HG03108 (cell line): ENCODE measurements around the gene SIGLEC1.

Experiments
- ATAC-seq: cut with Tn5 transposase; IDR thresholded peaks from one replicate; pipeline ENCODE4 v1.9.1; 2021; ENCODE audit warnings: moderate library complexity; ENCODE audit not compliant: unreplicated experiment

The SIGLEC1 gene

DNA sequence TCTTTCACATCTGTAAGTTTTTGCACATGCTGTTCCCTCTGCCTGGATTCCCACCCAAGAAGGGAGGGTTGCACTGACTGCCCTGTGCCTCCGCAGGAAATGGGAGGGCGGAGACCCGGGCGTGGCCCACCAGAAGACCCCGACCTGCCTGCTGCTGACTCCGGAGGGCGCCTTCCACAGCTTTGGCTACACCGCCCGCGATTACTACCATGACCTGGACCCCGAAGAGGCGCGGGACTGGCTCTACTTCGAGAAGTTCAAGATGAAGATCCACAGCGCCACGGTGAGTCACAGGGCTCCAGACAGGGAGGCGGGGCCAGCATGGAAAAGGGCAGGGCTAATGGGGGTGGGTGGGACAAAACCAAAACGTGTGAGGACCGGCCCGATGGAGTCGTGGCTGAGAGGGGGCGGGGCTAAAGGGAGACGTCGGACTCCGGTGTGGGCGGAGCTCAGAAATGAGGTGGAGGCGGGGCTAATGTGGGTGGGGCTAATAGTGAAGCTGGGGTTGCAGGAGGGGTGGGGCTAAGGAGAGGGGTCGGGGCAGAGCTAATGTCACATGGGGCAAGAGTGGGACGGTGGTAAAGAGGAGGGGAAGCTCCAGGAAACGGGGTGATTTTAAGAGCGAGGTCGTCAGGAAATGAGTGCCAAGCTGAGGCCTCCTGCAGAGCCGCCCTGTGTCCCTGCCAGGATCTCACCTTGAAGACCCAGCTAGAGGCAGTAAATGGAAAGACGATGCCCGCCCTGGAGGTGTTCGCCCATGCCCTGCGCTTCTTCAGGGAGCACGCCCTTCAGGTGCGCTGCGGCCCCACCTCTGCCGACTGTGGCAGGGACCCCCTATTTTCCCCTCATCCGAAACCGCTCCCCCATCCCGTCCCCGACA, 32.6 kb upstream of the SIGLEC1 start:
- no peak for ATAC-seq

DNA sequence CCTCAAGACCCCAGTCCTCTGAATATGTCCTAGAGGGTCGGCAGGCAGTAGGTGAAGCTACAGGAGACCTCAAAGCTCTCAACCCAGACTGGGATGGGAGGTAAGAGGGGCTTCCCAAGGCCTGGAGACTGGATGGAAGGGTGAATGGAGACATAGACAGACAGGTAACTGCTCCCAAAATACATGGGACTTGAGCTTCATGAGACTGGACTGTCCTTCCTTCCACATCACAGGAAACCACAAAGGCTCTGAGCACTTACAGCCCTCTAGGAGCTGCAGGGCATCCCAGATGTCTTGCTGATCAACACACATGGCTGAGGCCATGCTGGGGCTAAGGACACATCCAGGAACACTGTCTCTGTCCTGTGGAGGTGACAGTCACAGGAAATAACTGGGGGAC, 31.6 kb upstream of the SIGLEC1 start:
- no peak for ATAC-seq

DNA sequence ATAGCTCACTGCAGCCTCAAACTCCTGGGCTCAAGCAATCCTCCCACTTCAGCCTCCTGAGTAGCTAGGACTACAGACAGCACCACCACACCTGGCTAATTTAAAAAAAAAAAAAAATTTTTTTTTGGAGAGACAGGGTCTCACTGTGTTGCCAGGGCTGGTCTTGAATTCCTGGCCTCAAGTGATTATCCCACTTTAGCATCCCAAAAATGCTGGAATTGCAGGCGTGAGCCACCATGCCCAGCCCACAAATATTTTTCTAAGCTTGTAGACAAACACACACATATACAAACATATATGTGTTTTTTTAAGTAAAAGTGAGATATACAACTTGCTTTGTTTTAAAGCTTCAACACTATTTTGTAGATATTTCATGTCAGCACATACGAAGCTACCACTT, 30.9 kb upstream of the SIGLEC1 start:
- no peak for ATAC-seq

DNA sequence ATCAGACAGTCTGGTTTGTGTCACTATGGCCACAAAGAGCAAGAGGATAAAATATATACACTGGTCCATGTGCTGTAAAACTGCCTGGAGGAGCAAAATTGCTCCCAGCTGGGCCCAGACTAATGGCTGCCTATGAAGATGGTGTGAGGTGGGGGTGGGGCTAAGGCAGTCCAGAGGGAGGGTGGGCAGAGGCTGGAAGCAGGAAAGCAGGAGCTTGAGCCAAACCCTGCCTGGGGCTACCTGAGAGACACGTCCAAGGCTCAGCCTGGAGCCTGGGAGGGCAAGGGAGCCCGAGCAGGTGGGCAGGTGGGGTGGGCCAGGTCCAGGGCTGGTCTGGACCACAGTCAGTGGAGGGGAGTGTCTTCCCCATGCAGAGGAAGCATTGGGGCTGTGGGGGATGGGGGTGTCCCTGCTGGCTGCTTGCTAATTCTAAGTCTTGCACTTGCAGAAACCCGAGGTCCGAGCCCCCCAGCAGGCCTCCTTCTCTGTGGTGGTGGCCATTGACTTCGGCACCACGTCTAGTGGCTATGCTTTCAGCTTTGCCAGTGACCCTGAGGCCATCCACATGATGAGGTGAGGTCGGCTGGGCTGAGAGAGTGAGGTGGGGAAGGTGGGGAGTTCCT, 29.5 kb upstream of the SIGLEC1 start:
- ATAC-seq = no peak

DNA sequence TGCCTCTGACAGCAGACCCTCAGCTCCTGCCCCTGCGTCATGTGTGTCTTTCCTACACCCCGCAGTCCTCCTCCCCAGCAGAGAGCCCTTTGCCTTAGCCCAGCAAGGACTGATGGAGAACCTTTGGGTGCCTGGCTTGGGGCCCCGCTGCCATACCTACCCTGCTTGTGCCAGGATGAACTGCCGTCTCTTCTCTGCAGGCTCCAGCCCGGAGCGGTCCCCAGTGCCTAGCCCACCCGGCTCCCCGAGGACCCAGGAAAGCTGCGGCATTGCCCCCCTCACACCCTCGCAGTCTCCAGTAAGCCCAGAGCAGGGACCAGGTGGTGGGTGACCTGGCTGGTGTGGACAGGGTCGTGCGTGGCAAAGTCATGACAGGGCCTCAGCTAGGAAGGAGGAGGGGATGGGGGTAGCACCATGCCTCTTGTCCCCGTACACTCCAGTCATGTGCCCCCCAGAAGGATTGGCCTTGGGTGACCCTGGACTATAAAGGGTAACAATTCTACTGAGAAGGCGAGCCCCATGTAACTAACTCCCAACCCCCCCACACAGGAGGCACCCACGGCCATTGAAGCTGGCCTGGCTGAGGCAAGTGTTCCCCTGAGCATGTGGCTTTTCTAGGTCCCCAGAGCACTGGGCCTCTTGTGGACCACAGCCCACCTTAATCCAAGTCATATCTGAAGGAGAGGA, 28.4 kb upstream of the SIGLEC1 start:
- ATAC-seq = no peak

DNA sequence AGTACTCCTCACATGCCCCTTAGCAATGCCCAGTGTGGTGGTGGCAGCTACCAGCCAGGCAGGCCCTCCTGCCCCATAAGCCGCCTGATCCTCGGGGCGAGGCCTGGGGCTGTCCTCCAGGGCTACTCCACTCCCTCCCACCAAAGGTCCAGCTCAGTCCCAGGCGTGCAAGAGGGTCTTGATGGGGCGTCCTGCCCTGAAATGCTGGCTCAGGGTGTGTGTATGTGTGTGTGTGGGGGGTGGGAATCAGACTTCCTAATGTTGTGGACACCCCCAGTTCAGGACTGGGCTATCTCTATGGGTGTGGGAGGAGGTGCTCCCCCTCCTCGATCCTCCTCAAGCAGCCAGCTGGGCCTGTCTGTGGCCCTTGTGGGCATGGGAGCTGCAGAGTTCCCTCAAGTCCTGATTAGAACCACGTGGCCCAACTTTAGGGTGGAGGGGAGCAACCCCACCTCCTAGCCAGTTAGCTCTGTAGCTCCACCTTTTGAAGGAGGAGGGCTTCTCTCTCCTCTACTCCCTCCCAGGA, 27.6 kb upstream of the SIGLEC1 start:
- ATAC-seq = no peak

DNA sequence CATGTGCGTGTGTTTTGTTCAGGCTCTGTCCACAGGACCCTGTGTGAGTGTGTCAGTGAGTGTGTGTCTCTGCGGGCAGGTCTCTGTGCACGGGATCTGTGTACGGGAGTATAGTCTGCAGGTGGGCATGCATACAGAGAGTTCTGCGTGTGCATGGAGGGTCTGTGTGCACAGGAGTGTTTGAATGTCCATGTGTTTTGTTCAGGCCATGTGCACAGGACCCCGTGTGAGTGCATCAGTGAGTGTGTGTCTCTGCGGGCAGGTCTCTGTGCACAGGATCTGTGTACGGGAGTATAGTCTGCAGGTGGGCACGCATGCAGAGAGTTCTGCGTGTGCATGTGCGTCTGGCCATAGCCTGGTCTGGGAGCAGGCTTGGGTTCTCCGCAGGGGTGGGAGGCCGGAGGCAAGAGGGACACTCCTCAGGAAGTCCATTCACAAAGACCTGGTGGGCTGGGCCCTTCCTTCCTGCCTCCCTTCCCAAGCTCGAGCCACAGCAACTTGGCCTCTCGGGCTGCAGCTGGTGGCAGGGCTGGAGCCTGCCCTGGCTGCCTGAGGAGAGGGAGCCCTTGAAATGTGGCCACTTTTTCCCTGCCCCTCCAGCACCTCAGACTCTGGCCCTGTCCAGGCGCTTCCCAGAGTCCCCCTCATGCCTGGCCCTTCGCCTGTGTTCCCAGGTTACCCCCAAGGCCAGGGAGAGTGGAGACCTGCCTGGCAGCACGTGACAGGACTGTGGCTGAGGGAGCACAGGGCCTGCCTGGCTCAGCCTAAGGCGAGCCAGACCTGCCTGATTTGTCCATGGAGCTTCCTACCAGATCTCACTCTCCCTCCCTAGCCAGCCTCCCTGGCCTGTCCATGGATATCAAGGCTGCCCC, 26.9 kb upstream of the SIGLEC1 start:
- no peak for ATAC-seq

DNA sequence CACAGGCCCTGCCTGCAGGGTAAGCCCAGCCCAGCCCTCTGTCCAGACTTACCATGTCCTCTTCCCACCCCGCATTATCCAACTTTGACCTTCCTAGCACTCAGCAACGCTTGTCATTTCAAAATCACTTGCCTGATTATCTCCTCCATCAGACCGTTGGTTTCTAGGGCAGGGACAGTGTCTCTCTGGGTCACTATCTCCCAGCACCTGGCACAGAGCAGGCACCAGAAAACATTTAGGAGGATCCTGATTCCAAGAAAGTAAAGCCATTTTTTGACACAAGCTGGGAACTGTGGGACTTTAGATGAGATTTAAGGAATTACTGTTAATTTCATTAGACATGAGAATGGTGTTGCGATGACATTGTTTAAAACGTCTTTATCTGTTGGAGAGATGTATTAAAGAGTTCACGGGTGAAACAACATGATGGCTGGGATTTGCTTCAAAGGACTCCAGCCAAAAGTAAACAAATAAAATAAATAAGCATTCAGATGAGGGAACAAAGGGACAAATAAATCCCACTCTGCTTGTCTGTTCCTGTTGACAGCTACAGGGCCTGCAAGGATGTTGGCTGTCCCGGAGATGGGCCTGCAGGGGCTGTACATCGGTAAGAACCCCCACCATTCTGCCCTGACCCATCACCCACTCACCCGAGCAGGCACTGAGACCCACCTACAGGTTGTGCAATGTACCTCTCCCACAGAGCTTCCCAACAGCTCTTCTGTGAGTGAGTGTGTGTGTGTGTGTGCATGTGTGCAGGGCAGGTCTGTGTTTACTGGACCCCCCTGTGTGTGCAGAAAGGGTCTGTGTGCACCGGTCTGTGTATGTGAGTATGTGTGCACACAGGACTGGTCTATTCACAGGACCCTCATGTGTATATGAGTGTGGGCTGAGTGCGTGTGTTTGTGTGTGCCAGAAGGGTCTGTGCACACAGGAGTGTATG, 26.0 kb upstream of the SIGLEC1 start:
- ATAC-seq = no peak

DNA sequence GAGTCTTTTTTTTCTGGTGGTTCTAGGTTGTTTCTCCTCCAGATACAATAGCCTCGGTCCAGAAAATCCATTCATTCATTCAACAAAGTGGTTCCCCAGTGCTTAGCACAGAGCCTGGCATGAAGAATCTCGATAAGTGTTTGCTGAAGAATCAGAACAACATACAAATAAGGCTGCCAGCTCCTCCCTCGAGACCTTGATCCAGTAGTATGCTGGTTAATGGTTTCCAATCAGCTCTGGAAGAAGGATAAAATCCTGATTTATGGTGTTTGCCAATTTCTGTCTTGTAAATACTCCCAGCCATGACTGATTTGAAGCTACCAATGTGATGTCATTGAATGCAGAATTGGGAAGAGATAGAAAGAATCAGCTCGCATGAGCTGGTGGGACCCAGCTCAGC, 23.4 kb upstream of the SIGLEC1 start:
- no peak for ATAC-seq

DNA sequence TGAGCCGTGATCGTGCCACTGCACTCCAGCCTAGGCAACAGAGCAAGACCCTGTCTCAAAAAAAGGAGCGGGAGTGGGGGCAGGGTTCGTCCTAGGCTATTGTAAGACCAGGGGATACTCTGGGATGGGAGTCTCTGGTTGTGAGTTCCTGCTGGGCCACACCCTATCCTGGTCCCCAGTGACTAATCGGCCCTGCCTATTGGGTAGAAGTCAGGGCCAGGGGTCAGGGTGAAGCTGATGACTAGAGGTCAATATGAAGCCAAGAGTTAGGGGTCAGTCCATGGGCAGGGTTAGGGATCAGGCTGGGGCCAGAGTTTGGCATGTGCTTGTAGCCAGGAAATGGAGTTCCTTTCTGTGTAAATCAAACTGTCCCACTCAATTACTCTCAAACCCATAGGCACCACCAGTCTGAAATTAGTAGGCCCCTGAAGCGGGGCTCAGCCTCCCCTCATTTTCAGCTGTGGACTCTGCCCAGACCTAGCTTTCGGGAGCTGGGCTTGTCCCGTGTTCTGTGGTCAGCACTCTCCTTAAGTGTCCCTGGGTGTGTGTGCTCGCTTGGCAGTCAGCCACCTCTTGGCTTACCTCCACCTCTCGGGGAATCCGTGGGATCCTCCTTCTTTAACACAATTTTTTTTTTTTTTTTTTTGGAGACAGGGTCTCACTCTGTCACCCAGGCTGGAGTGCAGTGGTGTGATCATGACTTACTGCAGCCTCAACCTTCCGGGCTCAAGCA, 21.9 kb upstream of the SIGLEC1 start:
- no peak for ATAC-seq

DNA sequence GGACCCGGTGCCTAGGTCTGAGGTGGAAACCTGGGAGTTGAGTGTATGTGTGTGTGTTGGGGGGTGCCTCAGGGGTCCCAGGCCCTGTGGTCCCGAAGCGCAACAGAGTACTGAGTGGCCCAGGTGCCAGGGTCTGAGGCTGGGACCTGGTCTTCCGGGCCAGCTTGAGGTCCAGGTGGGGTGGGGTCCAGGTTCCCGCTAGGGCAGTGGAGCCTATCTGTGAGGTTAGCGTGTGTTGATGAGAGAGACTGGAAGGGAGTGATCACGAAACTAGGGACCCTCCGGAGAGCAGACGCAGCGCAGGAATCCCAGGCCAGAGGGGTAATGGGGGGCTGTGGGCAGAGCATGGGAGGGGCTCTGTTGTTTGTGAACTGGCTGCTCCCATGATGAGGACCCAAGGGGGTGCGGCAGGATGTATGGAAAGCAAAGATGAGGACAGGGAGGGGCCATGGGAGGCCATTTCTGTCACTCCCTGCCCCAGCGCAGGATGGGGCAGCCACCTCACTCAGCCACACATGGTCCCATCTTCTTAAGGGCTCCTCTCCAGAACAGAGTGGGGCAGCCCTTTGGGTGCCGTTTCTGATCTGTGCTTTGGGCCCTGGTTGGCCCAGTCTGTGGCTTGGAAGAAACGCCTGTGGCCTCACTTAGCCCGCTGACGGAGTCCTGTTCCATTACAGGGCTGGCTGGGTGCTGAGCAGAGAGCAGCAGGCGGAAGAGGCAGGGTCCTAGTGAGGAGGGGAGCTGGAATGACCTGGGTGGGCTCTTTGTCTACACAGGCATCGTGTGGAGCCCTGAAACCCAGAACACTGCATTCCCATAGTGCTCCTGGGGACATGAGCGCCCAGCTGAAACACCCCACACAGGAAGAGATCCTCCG, 21.0 kb upstream of the SIGLEC1 start:
- ATAC-seq = no peak

DNA sequence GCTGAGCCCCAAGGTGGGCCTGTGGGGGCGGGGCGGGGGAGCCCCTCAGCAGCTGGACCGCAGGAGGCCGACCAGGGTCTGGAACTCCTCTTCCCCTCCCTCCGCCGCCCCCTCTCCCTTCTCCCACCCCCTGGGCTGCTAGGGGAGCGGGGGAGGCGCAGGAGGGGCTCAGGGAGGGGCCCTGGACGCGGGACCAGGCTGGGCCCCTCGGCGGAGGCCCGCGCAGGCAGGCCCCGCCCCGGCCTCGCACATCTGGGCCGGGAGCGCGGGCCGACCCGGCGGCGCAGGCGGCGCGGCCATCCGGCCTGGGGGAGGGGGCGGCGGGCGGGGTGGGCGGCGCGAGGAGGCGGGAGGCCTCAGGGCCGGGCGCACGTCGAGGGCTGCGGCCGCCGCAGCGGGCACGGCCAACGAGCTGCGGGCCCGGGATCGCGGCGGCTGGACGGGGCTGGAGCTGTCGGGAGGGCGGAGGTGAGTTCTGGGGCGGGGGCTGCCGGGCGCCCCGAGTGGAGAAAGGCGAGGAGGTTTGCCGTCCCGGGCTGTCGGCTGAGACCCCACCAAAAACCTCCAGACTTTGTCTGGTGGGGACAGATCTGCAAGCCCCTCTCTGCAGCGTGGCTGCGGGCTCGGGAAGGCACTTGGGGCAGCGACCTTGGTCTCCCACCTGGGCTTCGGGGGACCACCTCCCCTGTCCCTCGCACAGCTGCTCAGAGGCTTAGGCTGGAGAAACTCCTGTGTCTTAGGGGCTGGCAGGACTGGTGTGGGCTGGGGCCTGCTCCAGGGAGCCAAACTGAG, 20.1 kb upstream of the SIGLEC1 start, which contains the start of gene HSPA12B:
Gene HSPA12B, plus strand, starts transcription at position 359 of the 792 bp plus-strand sequence. CDS start 5,990 bp downstream, outside the sequence.
- no peak for ATAC-seq

DNA sequence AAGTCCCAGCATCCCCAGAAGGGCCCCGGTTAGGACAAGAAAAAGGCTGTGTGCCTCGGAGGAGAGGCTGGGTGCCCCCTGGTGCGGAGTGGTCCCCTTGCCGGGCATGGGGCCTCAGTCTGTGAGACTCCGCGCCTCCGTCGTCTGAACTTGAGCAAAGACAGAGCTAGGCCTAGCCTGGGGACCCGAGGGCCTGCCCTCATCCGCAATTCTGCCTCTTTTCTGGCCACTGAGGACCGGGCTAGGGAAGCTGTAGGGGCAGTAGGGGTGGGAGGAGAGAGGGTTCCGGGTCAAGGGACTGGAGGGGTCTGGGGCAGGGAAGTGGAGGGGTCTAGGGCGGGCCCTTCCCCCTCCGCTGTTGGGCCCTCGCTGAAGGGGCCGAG, 19.5 kb upstream of the SIGLEC1 start:
- ATAC-seq = no peak

DNA sequence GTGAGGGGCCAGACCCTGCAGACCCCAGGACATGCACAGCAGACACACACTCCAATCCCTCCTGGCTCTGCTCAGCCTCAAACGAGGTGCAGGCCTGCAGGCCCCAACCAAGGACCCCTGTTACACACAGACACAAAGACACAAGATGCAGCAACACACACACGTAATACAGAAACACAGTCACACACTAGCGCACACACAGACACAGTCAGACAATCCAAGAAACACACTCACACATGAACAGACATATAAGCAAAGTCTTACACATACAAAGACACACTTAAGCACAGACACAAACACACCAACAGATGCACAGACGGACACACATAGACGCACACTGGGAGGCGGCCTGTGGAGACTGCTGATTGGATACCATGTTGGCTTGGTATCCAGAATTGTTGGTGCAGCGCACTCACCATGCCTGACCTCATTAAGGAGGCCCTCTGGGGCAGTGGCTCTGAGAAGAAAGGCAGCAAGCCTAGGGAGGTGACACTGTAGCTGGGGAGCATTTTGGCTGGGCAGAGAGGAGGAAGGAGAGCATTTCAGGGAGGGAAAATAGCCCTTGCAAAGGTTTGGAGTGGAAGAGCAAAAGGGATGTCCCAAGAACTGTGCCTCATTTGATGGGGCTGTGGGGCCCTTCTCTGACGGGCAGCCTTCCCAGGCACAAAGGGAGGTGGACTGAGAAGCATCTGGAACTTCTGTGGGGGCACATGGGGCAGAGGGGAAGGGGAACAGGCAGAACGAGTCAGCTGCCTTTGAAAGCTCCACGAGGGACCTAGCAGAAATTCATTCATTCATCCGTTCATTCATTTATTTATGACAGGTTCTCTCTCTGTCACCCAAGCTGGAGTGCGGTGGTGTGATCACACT, 18.6 kb upstream of the SIGLEC1 start:
- no peak for ATAC-seq

DNA sequence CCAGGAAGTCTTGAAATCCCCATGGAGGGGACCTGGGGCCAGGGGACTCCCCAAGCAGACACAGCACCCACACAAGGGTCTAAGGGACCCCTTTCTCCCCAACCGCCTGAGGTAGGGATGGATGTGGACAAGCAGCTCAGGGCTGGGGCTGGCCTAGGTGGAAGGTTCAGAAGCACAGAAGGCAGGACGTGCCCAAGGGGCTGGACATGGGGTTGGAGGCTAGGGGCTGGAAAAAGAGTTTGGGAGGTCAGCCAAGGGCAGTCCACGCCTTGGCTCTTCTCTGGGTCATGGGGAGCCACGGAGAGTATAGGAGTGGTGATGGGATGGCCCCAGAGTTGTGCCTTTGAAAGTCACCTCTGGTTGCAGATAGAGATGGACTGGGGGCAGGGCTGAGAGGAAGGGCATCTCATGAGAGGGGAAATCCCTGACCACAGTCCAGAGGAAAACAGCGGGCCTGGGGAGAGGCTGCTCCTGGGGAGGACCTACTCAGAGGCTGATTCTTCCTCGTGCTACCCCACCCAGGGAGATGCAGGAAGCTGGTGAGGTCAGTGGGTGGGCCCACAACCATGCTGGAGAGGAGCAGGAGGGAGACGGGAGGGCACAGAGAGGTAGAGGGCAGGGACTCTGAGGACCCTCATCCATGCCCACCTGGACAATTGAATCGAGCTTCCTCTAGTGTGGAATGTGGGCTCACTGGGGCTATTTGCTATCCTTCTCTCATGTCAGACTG, 17.6 kb upstream of the SIGLEC1 start:
- no peak for ATAC-seq
